SK-MEL-5 (cell line): Measurements from ENCODE around the gene DCLK2. TPM values are rescaled to one million over a fixed set of nuclear protein-coding genes. Genes with fewer than 3 reads are reported as not detected.
A peak's percentile ranks its signal among the peaks of the same experiment; 100 is the strongest.

ENCODE experiments used
- DNase-seq: peaks from one replicate; pipeline ENCODE4 v3.0.0-alpha.2; 2016; ENCODE audit warnings: low read depth, low spot score
- in situ Hi-C: cut with HindIII; loops from 2 replicates; pipeline ENCODE4 v1.10.0; 2016; ENCODE audit warnings: low sequenced_read_pairs, high pct_unique_total_duplicates, low pct_unique_long_range_greater_than_20kb
- total RNA-seq: library from RNA; depleted of rRNA; stranded (reverse); fragments of >200 nt; shearing (Covaris generic); gene quantifications from 2 replicates; pipeline ENCODE4 v1.2.3, GENCODE V29; 2014

The DCLK2 gene
- total RNA-seq, 1 experiment from 2014 or later: 0.37 TPM

DNA sequence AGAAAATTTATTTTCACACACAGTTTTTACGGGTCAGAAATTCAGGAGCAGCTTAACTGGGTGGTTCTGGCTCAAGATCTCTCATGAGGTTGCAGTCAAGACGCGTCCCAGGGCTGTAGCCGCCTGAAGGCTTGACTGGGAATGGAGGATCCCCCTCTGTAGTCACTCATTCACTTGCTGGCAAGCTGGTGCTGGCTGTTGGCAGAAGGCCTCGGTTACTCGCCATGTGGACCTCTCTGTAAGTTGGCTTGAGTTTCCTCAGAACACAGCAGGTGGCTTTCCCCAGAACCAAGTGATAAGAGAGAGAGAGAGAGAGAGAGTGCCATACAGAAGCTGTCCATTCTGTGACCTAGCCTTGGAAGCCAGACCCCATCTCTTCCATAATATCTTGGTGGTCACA, 132.8 kb downstream of the DCLK2 start:
- DNase-seq: no peak
- in situ Hi-C loops: no loop called here

DNA sequence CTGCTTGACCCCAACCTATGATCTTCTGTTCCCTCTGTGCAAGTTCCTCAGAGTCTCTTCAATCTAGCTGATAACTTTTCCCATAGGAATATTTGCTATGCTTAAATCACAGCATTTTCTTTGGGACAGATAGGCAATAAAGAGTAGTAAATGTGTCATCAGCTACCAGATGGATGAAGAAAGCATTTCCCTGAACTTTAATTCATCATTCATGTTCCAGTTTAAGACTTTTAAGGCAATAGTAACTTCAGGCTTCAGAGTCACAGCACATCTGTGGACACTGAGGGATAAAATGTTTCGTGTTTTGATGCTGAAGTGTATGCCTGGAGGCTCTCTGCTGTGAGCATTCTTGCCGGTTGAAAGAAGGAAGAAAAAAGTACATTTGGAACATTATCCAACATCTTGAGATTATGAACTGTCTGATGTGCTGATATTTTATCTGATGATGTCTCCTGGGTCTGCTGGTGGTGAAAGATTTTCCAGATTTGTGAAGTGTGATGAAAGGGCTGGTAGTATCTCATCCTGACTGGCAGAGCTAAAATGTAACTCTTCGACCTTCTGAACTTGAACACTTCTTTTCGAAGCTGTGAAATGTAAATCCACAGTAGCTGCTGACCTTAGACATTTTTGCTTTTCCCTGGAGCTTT, 133.7 kb downstream of the DCLK2 start:
- in situ Hi-C loops: no loop called here
- DNase-seq: no peak

DNA sequence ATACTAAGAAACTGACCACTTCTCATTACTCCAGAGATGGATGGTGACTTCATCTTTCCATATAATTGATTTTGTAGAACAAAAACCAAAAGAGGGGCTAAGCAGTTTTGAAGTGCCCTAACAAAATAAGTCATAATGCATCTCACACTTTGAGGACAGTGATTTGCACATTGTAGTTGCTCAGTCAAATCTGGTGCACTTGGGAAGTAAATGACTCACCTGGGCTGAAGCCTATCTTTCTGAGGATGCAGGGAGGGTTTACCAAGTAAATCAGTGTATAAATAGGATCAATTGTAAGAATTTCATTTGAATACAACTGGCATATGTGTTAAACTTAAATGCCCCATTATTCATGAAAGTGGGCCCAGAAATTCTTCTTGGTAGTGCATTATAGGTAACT, 134.2 kb downstream of the DCLK2 start:
- in situ Hi-C loops: no loop called here
- DNase-seq: no peak

DNA sequence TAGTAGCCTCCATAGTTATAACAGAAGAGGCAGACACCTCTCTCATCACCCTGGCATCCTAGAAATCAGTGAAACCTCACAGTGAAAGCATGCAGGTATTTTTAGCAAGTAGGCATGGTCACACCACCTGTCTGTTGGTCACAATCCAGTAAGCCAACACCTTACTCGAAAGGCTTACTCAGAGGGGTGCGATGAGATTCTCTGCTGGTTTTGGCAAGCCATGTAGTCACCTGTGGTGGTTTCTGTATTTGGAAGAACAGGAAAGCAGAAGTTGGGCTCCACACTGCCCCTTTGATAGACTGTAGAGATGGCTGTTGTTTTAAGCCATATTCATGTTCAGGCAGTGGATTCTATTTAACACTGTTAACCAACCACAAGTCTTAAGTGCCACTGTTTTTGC, 134.7 kb downstream of the DCLK2 start:
- no peak for DNase-seq
- in situ Hi-C loops: no loop called here

DNA sequence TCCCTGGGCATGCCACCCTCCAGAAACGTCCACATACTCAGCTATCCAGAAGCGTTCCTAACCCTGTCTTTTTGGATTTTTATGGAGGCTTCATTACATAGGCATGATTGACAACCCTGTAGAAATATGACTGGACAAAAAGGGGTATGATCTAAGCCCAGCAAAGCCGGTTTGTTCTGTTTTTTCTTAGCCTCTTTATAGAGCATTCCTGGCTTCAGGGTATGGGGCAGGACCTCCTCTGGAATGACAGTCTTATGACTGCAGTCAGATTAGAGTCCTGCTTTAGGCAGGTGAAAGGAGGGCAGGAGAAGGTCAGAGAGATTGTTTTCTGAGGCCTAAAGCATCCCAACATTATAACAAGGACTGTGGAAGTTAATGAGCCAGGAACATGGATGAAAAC, 137.4 kb downstream of the DCLK2 start:
- DNase-seq: no peak
- in situ Hi-C loops: no loop called here

DNA sequence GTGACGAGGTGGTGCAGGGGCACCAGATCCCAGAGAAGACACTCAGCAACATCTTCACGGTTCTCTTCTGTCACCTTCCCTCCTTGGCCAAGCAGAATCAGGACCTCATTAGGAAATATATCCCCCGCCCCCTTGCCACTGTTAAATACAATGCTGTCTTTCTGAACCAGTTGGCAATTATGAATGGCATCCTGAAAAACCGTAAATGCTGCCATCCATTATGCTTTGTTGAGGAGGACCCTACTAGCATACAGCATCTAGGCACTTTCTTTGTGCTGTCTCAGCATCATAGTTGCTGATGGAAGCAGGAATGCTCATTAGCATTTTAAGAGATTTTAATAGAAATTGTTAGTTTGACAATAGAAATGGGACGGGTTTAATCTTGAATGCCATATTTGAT, 138.5 kb downstream of the DCLK2 start:
- in situ Hi-C loops: no loop called here
- peak; percentile 9 for DNase-seq

DNA sequence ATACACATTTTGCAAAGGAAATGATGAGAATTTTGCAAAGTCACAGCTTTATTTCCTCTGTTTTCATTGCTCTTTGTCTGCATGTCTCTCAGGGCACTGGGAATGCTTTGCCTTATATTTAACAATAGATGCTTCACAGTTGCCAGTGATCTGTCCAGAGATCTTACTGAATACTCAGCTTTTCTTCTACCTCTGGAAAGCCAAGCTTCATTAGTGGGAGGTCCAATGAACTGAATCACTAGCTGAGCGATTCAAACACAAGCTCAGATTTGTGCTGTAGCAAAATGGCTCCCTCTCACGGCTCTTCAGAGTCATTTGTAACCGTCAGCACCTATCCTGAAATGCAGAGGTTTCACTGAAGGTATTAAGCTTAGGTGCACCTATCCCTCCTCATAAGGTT, 138.9 kb downstream of the DCLK2 start:
- DNase-seq: peak; percentile 46
- in situ Hi-C loops: no loop called here

DNA sequence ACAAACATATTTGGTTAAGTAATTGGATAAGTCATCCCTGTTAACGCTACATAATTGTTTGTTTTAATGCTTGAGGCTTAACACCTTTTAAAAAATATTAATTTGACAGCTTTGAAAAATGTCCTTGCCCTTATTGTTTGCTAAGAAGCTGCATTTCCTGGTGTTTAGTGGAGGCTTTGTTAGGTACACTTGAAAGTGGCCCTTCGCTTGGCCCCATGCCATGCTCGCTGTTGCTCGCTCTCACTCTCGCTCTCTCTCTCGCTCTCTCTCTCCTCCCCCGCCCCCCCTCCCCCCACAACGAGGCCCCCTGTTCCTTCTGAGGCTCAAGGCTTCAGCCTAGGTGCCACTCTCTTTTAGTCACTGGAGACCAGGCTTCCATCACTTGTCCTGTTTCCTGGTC, 139.6 kb downstream of the DCLK2 start:
- DNase-seq: no peak
- in situ Hi-C loops: no loop called here

DNA sequence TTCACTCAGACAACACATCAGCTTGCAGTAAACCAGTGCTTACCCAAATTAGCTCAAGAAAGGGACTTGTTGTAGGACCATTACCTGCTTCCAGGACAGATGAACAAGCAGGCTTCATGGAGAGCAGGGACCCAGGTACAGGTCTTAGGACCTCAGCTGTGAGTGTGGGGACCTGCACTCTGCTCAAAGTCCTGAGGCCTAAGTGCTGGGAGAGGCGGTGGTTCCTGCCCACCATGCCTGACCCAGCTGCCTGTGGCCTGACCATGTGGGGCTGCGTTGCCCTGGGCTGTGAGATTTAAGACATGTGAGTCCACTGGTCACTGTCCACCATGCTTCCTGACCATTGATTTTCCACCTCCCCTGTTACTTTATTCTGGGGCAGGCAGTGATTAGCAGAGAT, 140.2 kb downstream of the DCLK2 start:
- DNase-seq: no peak

DNA sequence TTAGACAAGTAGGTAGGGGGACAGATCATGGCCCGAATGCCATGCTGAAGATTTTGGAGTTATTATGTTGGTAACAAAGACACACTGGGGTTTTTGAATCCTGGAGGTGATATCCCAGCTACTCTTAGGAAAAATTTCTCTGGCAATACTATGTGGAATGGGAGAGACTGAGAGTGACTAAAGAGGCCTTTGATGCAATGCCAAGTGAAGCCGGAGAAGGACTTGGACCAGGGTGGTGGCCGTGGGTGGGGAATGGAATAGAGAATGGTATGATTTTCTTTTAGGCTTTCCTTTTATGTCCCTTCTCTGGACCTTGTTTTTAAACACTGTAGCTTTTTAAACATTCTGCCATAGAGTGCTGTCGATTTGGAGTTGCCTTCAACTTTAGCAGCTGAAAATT, 141.6 kb downstream of the DCLK2 start:
- no peak for DNase-seq
- in situ Hi-C loops: no loop called here

More for the DNA sequence above, 140.2 kb downstream of the DCLK2 start:
- in situ Hi-C loops: no loop called here

DNA sequence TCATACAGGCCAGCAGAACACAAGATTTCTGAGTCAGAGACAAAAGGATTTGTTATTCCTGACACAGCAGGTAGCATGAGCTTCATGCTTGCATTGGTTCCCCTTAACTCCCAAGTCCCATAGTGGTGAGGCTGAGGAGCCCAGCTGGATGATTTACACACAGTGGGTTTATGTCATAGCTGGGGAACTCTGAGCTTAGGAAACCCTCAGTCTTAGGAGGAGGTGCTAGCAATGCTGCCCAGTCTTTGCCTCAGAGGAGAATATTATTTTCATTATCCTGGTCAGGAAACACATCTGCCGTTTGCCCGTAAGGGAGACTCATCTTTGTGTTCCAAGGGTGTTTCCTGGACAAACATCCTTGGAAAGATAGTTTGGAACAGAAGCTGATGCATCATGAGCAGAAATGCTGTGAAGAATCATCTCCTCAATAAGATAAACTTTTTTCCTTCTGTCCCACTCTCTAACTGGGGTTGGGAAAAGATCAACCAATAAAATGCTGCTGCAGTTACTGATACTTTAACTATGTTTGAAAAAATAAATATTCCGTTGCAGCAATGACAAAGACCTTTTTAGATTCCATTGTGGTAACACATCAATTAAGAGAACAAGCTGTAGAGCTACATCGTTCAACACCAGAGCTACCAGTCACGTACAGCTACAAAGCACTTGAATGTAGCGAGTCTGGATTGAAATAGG, 146.8 kb downstream of the DCLK2 start:
- DNase-seq: no peak
- in situ Hi-C loops: no loop called here

DNA sequence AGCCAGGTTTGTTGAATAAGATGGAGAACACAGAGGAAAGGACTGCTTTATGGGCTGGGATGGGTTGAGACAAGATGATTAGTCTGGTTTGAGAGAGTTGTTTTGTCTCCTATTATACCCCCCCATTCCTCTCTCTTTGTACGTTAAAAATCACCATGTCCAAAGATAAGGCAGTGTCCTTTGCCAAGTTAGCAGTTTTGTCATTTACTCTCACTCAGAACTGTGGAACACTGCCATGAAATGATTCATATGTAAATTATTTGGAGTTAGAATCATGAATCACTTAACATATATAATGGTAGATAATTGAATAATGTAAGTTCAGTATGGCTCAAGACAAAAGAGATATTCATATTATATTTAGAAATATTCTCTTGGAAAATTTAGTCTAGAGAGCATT, 151.3 kb downstream of the DCLK2 start:
- no peak for DNase-seq
- in situ Hi-C loops: no loop called here

DNA sequence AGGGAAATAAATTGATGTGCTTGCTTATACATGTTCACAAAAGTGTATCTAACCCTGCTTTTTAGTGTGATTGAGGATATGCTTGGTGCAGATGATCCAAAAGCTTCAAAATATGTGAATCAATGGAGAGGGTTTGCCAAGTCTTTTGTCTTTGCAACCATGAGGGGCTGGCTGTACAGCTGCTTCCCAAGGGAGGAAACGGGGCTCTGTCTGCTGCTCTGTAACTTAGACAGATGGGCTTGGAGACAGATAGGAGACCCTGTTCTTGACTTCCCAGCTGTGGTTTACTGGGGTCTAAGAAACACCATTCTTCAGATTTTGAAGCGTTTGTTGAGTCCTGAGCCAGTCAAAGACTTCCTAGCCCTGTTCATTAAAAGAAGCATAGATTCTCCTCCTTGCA, 152.3 kb downstream of the DCLK2 start:
- in situ Hi-C loops: no loop called here
- no peak for DNase-seq

DNA sequence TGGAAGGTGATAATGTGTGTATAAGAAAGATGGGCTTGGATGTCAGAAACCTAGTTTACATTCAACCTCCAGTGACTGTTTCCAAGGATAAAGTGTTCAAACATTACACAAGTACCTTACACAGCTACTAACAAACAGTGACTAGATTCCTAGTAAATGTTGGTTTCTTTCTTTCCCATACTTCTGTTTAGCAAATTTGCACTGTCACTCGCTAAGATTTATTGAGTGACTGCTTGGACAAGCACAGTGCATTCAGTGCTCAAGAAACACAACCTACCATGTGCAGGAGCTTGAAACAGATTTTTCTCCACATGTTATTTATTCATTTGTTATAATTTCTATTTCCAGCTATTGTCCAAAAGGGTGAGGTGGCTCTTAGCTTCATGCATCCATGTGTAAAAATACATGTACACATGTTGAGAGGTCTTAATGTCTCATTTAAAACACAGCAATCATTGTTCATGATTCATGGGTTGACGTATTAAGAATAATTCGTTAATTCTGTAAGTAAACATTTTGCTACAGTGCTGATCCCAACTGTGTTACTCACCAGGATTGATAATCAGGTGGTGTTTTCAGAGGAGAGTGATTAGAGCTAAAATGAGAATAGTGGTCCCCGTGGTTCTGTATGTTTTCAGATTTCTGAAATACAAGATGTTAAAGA, 153.0 kb downstream of the DCLK2 start:
- in situ Hi-C loops: no loop called here
- DNase-seq: no peak

DNA sequence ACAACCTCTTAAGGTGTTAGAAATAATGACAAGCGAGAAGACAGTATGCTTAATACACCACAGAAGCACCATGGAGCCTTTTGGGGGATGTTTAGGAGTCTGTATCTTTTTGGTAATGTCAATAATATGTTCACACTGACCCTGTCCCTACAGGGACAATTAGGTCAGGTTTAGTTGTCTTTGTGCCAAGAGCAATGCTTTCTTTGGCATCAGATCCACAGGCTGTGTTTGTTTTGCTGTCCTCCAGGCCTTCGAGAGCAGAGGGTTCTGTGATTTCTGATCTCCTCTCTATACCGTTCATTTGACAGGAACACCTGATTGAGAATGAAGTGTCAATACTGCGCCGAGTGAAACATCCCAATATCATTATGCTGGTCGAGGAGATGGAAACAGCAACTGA, 153.8 kb downstream of the DCLK2 start:
- no peak for DNase-seq
- in situ Hi-C loops: no loop called here

DNA sequence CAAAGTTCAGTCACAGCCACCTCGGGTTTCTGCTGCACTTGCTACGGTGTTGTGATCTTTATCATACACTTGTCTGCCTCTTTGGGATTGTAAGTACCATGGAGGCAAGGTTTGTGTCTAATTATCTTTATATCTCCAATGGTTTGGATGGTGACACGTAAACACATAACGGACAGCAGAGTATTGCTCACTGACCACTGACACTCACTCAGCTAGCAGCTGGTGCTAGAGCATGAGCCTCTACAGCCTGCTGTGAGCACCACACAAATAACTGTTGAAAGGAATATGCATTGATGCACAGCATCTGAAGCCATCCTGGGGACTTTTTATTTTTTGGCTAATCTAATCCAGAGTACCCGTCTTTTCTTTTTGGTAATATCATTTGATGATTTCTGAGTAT, 156.0 kb downstream of the DCLK2 start:
- in situ Hi-C loops: no loop called here
- no peak for DNase-seq

DNA sequence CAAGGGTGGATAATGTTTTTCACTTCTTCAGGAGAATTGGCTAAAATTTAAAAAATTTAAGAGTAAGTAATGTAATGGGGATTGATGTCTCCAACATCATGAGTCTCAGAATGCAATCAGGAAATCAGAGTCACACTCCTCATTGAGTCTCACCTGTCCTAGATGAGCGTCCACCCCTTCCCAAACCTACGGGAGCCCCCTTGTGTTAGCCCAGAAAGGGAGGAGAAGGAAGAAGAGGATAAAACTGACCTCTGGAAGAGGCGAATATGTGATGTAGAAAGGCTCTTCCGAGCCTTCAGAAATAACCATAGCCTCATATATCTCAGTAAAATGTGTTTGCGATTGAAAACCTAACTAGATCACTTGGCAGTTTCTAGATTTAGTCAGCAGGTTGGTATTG, 157.1 kb downstream of the DCLK2 start:
- DNase-seq: no peak
- in situ Hi-C loops: no loop called here

DNA sequence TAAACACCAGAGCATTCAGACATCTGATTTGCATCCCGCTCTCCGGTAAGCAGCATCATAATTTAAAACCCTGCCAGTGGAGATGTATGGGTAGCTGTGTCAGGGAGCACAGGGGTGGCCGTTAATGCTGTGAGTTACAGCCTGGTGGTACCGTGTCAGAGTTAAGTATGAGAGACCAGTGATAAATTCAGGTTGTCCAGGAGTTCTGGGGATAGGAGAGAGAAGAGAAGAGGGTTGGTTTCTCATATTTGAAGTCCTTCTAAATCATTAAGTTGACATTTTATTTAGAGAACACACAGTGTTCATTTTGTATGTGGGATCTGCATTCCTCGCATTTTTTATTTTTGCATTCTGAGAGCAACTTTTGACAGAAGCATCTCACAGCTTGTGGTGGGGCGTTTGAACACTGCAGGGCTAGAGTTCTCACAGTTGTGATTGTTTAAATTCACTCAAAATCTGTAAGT, 157.6 kb downstream of the DCLK2 start:
- in situ Hi-C loops: no loop called here

DNA sequence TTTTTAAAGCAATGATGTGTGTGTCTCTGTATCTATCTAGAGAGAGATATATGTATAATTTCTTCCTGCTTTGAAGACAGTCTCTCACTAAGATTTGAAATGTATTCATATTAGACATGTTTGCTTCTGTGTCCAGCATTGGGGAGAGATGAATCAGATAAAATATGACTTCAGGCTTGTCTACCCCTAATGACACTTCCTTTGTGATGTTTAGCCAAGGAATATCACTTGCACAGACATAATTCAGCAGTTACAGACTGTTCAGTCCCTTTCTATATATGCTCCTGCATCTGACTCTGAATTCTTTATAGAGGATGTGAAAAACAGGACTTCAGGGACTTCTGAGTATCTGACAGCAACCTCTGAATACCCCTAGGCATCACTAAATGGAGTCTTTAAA, 158.4 kb downstream of the DCLK2 start:
- in situ Hi-C loops: no loop called here
- DNase-seq: no peak

More for the DNA sequence above, 157.6 kb downstream of the DCLK2 start:
- DNase-seq: no peak
